GM21381 (cell line): Measurements from ENCODE around the gene BTBD9.

Experiments used
- ATAC-seq: cut with Tn5 transposase; IDR thresholded peaks from one replicate; pipeline ENCODE4 v1.9.1; 2021; ENCODE audit warnings: mild to moderate bottlenecking, moderate library complexity; ENCODE audit not compliant: unreplicated experiment

Gene BTBD9

GRCh38 chr6:38400101-38400500 lies 239.6 kb downstream of the BTBD9 start:
- ATAC-seq: no peak

GRCh38 chr6:38396209-38396608 lies 243.5 kb downstream of the BTBD9 start:
- ATAC-seq: no peak

- ATAC-seq: no peak
Observed at GRCh38 chr6:38393986-38394385, 245.7 kb downstream of the BTBD9 start.

GRCh38 chr6:38391626-38392579 lies 247.8 kb downstream of the BTBD9 start:
- no peak for ATAC-seq

GRCh38 chr6:38391206-38391605 lies 248.5 kb downstream of the BTBD9 start:
- ATAC-seq: no peak

GRCh38 chr6:38389875-38390274 lies 249.9 kb downstream of the BTBD9 start:
- ATAC-seq: no peak

GRCh38 chr6:38387971-38388370 lies 251.8 kb downstream of the BTBD9 start:
- ATAC-seq: no peak

GRCh38 chr6:38387461-38387860 lies 252.3 kb downstream of the BTBD9 start:
- ATAC-seq: no peak

GRCh38 chr6:38378801-38379200 lies 260.9 kb downstream of the BTBD9 start:
- no peak for ATAC-seq

- no peak for ATAC-seq
Observed at GRCh38 chr6:38375937-38376336, 263.8 kb downstream of the BTBD9 start.

- ATAC-seq: no peak
Observed at GRCh38 chr6:38375341-38375740, 264.4 kb downstream of the BTBD9 start.

GRCh38 chr6:38371881-38372280 lies 267.8 kb downstream of the BTBD9 start:
- no peak for ATAC-seq

- no peak for ATAC-seq
Observed at GRCh38 chr6:38370653-38371601, 268.8 kb downstream of the BTBD9 start.

- no peak for ATAC-seq
Observed at GRCh38 chr6:38367231-38367630, 272.5 kb downstream of the BTBD9 start.

- ATAC-seq: no peak
Observed at GRCh38 chr6:38366234-38366633, 273.5 kb downstream of the BTBD9 start.

- no peak for ATAC-seq
Observed at GRCh38 chr6:38364775-38365174, 275.0 kb downstream of the BTBD9 start.

- ATAC-seq: no peak
Observed at GRCh38 chr6:38364127-38364526, 275.6 kb downstream of the BTBD9 start.

GRCh38 chr6:38355519-38355918 lies 284.2 kb downstream of the BTBD9 start:
- ATAC-seq: no peak

- ATAC-seq: no peak
Observed at GRCh38 chr6:38354905-38355304, 284.8 kb downstream of the BTBD9 start.

GRCh38 chr6:38354037-38354381 lies 285.7 kb downstream of the BTBD9 start:
- ATAC-seq: no peak

GRCh38 chr6:38353310-38354036 lies 286.3 kb downstream of the BTBD9 start:
- no peak for ATAC-seq
